ENCODE results near the gene SLC5A9.

The SLC5A9 gene

DNA sequence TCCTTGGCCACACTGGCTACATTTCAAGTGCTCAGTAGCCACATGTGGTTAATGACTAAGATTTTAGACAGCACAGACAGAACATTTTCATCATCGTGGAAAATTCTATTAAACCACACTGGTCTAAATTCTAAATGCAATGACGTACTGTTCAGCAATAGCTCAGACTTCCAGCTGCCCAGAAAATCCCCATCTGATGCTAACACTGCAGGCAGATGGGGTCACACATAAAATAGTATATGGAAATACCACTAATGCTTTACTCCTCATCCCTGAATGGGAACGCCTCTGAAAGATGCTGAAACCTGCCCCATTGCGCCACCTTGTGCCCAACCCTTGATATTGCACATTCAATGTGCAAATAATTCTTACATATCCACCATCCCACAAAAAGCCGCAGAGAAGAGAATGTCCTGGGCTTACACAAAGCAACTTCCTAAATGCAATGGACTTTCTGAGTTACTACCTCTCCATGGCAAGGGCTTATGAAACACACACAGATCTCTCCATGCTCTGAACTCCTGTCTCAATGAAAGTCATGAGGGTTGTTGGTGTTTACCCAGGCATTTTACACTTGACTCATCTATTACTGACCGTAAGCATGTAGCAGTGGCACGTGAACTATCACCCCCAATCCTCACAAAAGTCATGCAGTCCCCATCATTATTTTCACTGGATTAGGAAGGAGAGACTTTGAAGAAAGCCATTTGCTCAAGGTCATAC lies 20.3 kb upstream of the SLC5A9 start:
- H3K4me3 ChIP-seq (ENCODE audit: low read length) = no peak overlapping the region
- TF ChIP-seq, protein P1, sequence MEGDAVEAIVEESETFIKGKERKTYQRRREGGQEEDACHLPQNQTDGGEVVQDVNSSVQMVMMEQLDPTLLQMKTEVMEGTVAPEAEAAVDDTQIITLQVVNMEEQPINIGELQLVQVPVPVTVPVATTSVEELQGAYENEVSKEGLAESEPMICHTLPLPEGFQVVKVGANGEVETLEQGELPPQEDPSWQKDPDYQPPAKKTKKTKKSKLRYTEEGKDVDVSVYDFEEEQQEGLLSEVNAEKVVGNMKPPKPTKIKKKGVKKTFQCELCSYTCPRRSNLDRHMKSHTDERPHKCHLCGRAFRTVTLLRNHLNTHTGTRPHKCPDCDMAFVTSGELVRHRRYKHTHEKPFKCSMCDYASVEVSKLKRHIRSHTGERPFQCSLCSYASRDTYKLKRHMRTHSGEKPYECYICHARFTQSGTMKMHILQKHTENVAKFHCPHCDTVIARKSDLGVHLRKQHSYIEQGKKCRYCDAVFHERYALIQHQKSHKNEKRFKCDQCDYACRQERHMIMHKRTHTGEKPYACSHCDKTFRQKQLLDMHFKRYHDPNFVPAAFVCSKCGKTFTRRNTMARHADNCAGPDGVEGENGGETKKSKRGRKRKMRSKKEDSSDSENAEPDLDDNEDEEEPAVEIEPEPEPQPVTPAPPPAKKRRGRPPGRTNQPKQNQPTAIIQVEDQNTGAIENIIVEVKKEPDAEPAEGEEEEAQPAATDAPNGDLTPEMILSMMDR (conservative IDR thresholded peaks at IDR 0.05; ENCODE audit: low read length) = peak; percentile 87
- peak; percentile 95 for DNase-seq (ENCODE audit: low read depth)

DNA sequence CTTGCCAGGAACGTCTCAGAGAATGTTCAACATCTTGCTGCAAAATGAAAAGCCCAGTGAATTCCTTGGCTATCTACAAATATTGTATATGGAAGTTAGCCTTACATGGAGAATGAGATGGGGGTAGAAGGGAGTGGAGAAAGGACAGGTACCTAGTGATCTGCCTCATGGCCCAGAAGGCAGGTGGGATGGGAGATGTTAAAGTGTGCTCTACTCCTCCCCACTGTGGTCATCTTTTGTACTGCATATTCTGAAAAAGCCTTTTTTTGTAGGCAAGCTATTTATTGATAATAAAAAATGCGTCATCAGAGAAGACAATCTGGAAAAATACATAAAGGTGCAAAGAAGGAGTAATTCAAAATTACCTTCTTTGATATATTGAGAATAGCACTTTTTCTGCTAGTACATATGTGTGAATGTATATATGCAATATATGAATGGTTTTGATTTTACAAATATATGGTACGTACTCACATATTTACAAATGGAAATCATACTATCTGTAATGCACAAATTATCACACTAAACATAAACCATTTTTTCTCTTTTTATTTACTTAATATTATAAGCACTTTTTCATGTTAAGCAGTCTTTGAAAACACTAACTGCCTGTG lies 19.1 kb upstream of the SLC5A9 start:
- no peak overlapping the region for H3K4me3 ChIP-seq (ENCODE audit: low read length)
- TF ChIP-seq, protein P1 (conservative IDR thresholded peaks at IDR 0.05; ENCODE audit: low read length) = peak; percentile 63
- DNase-seq (ENCODE audit: low read depth) = no peak

DNA sequence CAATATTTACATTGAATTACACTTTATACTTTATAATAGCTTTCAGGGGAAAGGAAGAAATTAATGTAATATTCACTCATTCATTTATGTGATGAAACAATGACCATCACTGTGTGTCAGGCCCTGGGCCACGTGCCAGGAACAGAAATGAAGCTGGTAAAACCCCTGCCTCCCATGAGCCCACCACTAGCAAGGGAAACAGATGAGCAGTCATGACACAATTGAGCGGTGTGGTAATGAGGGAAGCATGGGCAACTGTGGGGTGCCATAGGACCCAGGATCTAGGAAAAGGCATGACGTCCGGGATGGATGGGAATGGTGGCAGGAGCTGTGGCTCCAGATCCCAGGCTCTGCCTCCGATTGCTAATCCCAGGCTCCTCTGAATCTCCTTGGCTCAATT lies 17.0 kb upstream of the SLC5A9 start:
- no peak for DNase-seq (ENCODE audit: low read depth)
- TF ChIP-seq, protein P1 (conservative IDR thresholded peaks at IDR 0.05; ENCODE audit: low read length) = no peak
- H3K4me3 ChIP-seq (ENCODE audit: low read length) = no peak overlapping the region

DNA sequence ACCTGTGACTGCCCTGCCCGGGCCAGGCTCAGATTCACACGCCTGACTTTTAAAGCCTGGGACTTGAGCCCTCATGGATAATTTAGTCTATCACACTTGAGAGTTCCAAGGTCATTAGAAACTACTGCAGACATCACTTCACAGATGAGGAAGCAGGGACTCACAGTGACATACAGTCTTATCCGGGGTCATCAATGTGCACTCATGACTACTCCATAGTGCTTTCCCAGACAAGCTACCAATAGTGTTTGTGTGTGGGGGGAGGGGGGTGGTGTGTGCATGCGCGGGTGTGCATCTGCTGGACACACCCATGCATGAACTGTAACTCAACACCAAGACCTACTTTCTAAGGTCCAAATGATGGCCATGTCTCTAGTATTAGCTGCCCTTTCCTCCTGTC lies 16.1 kb upstream of the SLC5A9 start:
- DNase-seq (ENCODE audit: low read depth) = no peak
- no peak overlapping the region for H3K4me3 ChIP-seq (ENCODE audit: low read length)
- TF ChIP-seq, protein P1 (conservative IDR thresholded peaks at IDR 0.05; ENCODE audit: low read length) = no peak

DNA sequence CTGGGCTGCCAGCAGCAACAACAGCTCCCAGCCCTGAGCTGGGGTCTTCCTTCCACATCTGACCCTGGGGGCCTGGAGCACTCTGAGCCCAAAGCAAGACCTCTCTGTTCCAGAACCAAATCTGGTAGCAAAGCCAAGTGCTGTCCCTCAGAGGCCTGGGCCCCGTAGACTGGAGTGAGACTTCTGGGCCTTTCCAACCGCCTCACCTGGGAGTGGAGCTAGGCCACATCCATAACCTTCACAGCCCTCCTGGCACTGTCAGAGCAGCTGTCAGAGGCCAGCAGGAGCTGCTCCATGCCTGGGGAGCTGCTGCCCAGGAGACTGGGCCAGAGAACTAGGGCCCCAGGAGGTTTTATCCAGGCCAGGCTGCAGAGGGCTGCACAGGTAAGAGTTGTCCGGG lies 15.4 kb upstream of the SLC5A9 start:
- no peak overlapping the region for H3K4me3 ChIP-seq (ENCODE audit: low read length)
- TF ChIP-seq, protein P1 (conservative IDR thresholded peaks at IDR 0.05; ENCODE audit: low read length) = no peak
- DNase-seq (ENCODE audit: low read depth) = no peak

DNA sequence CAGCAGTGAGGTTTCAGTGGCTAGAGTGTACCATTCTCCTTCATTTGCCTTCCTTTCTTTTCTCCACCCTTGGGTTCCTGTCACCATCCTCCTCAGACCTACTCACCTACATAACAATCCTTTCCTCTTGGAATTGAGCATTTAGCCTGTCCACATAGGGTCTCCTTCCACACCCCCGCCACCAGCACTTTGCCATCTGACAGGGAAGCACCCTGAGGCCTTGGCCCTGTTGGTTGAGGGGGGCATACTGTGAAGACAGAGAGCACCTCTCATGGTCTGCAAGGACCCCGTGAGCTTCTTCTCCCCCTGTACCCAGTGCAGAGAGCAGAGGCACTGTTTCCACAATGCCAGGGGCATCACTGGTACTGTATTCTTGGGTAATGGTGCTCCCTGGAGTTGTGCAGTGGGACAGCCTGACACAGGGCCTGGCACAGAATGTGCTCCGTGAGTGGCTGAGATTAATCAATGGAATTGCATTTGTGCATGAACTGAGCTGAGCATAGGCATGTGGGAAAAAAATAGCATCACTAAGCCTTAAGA lies 14.9 kb upstream of the SLC5A9 start:
- TF ChIP-seq, protein P1 (conservative IDR thresholded peaks at IDR 0.05; ENCODE audit: low read length) = no peak
- H3K4me3 ChIP-seq (ENCODE audit: low read length) = no peak overlapping the region
- DNase-seq (ENCODE audit: low read depth) = no peak

DNA sequence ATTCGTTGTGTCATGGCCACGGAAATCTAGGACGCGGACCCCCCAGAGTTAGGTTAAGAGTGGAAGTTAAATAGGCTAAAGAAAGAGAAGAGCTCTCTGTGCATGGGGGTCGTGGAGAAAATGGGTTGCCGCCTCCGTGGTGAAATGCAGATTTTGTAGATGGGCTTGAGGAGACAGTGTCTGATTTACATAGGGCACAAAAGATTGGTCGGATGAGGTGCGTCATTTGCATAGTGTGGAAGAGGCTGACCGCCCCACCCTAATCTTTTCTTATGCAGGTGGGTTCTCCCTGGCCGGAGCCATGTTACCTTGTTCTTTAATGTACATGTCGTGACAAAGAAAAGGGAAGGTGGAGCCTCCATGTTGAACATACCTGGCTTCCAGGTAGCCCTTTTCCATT lies 14.3 kb upstream of the SLC5A9 start:
- H3K4me3 ChIP-seq (ENCODE audit: low read length) = no peak overlapping the region
- DNase-seq (ENCODE audit: low read depth) = no peak
- TF ChIP-seq, protein P1 (conservative IDR thresholded peaks at IDR 0.05; ENCODE audit: low read length) = no peak
